Muscle of back (tissue), 11 donors: ENCODE results near the gene SETD2. TPM values are rescaled to one million over a fixed set of nuclear protein-coding genes. Genes with fewer than 3 reads are reported as not detected.

Source experiments
- DNase-seq, 3 donors: peaks; one replicate each; pipeline versions ENCODE4 v3.0.0 to v3.0.0-alpha.2; 2013
- polyA plus RNA-seq, 10 donors: library from polyadenylated mRNA; unstranded; fragments of 120-200 nt; gene quantifications; one replicate each; pipeline ENCODE4 v1.2.1, GENCODE V29; 2013; ENCODE audit not compliant: insufficient read length in 10 of 10

SETD2 gene
- polyA plus RNA-seq, 10 donors: 29.5 to 42.0 (median 36.4) TPM

GRCh38 chr3:46985588-46985987 lies 178.3 kb downstream of the SETD2 start:
- DNase-seq: no peak

GRCh38 chr3:46984591-46985459 lies 179.1 kb downstream of the SETD2 start:
- no peak for DNase-seq

- no peak for DNase-seq
Observed at GRCh38 chr3:46982546-46982945, 181.4 kb downstream of the SETD2 start.

GRCh38 chr3:46981932-46982471 lies 181.9 kb downstream of the SETD2 start:
- no peak for DNase-seq

- DNase-seq: no peak
Observed at GRCh38 chr3:46979958-46980497, 183.9 kb downstream of the SETD2 start.

- DNase-seq: peak; percentile 86 to 94 (median 88)
Observed at GRCh38 chr3:46978985-46979944, 184.6 kb downstream of the SETD2 start, which contains the start of gene NBEAL2. Gene NBEAL2, plus strand, starts transcription at chr3:46979666. Its CDS starts 196 bp downstream, at chr3:46979862.

GRCh38 chr3:46978381-46978780 lies 185.5 kb downstream of the SETD2 start:
- DNase-seq: no peak

GRCh38 chr3:46977811-46978195 lies 186.1 kb downstream of the SETD2 start:
- no peak for DNase-seq

- DNase-seq: peak; percentile 98 to 100 (median 99)
Observed at GRCh38 chr3:46976326-46977190, 187.4 kb downstream of the SETD2 start, which contains the start of gene CCDC12. Gene CCDC12, minus strand, starts transcription at chr3:46976745. Its CDS starts 13 bp downstream, at chr3:46976732.

- no peak for DNase-seq
Observed at GRCh38 chr3:46974421-46975171, 189.3 kb downstream of the SETD2 start.

- no peak for DNase-seq
Observed at GRCh38 chr3:46972396-46972795, 191.5 kb downstream of the SETD2 start.

- DNase-seq: no peak
Observed at GRCh38 chr3:46971742-46972141, 192.2 kb downstream of the SETD2 start.

GRCh38 chr3:46971151-46971550 lies 192.8 kb downstream of the SETD2 start:
- no peak for DNase-seq

GRCh38 chr3:46970391-46971091 lies 193.4 kb downstream of the SETD2 start:
- no peak for DNase-seq

GRCh38 chr3:46968783-46969428 lies 195.0 kb downstream of the SETD2 start:
- DNase-seq: no peak

- no peak for DNase-seq
Observed at GRCh38 chr3:46966811-46967210, 197.1 kb downstream of the SETD2 start.
